HG02763 (cell line): ENCODE measurements around the gene FBLN2.
"Not testable (repeated sequence)": the region's sequence is repeated elsewhere in the genome, so short reads cannot be mapped to it uniquely, and the experiment has no call there.

Experiments used
- ATAC-seq: cut with Tn5 transposase; IDR thresholded peaks from one replicate; pipeline ENCODE4 v1.9.1; 2021; ENCODE audit warnings: mild to moderate bottlenecking, moderate library complexity; ENCODE audit not compliant: unreplicated experiment

Gene FBLN2

GRCh38 chr3:13513913-13514517, 34.9 kb upstream of the FBLN2 start:
- no peak for ATAC-seq

- no peak for ATAC-seq
These were observed 34.1 kb upstream of the FBLN2 start for GRCh38 chr3:13514639-13515435.

DNA sequence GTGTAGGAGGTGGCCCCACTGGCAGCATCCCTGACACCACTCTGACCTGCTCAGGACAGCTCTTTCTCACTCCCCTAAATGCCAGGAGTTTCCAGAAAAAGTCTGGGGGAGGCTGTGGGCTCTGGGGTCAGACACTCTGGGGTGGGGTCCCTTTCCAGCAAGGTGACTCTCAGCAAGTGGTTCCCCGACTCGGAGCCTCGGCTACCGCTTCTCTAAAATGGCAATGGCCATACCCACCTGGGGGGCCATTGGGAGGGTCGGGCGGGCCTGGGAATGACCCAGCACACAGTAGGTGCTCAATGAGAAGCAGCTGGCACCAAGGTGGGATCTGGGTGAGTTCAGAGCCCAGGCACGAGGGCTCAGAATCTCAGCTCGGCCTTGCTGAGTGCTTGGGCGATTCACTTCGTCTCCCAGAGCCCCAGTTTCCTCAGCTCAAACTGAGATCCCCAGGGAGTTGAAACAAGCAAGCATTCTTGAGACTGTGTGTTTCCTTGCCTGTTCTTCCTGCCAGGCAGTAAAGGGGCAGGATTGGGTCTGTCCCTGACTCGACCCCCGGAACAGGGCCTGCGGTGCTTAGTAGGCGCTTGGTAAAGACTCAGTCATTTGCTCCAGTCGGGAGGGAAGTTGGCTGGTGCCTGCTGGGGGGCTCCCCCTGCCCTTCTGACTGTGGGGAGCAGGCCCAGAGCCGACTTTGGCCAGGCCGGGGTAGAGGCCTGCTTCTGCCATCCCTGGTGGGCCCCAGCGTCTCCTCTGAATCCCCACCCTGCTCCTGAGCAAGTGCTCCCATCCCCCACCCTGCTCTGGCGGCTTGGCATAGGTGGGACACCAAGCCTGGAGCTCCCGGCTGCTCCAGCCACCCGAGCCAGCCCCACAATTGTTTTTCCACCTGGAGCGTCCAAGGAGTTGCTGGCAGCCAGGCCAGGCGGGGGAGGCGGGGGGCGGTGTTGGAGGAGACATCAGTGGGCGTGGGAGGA, 32.9 kb upstream of the FBLN2 start:
- ATAC-seq = no peak

DNA sequence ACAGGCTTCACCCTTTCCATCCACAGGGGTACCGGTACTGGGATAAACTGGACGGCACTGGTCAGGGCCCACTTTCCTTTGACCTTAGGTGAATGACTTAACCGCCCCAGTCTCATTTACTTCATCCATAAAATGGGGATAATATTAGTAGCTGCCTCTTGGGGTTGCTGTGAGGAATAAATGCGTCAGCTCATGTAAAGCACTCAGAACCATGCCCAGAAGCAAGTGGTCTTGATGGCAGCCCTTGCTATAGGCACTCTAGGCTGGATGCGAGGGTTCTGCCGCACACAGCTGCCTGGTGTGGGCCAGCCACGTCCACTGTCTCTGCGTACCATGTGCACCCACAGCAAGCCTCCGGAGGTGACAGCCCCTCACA, 32.2 kb upstream of the FBLN2 start:
- ATAC-seq = no peak

- ATAC-seq = no peak
These were observed 31.5 kb upstream of the FBLN2 start for GRCh38 chr3:13517253-13517977.

GRCh38 chr3:13518516-13518953, 30.4 kb upstream of the FBLN2 start:
- no peak for ATAC-seq

GRCh38 chr3:13519006-13519791, 29.7 kb upstream of the FBLN2 start:
- no peak for ATAC-seq

GRCh38 chr3:13520326-13520880, 28.5 kb upstream of the FBLN2 start:
- ATAC-seq = no peak

DNA sequence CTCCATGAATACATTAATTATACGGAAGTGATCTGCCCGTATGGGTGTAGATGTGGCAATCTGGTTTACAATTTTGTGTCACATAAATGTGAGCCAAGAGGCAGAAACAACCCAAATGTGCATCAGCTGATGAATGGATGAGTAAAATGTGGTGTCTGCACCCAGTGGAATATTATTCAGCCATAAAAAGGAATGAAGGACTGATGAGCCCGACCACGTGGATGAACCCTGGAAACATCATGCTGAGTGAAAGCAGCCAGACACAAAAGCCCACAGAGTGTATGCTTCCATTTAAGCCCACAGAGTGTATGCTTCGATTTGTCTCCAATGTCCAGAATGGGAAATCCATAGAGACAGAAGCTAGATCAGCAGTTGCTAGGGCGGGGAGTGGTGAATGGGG, 27.6 kb upstream of the FBLN2 start:
- no peak for ATAC-seq

DNA sequence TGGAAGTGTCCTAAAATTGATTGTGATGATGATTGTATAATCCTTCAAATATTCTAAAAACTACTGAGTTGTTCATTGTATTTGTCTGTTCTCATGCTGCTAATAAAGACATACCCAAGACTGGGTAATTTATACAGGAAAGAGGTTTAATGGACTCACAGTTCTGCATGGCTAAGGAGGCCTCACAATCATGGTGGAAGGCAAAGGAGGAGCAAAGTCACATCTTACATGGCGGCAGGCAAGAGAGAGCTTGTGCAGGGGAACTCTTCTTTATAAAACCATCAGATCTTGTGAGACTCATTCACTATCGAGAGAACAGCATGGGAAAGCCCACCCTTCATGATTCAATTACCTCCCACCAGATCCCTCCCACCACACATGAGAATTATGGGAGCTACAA, 27.2 kb upstream of the FBLN2 start:
- ATAC-seq = not testable (repeated sequence)

GRCh38 chr3:13522236-13522635, 26.7 kb upstream of the FBLN2 start:
- no peak for ATAC-seq

DNA sequence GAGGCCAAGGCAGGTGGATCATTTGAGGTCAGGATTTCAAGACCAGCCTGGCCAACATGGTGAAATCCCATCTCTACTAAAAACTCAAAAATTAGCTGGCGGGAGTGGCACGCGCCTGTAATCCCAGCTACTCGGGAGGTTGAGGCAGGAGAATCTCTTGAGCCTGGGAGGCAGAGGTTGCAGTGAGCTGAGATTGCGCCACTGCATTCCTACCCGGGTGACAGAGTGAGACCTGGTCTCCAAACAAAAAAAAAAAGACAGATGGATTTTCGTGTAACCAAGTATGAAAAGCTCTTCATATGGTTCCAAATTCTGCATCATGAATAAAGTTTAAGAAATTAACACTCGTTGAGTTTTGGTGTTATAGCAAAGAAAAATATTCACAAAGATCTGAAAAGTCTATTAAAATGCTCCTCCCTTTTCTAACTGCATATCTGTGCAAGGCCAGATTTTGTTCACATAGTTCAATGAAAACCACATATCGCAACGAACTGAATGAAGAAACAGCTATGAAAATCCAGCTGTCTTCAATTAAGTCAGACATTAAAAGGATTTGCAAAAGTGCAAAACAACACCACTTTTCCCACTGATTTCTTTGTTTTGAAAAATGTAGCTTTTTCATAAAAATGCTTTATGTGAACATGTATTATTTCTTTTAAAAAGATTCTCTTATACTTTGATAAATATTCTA, 23.8 kb upstream of the FBLN2 start:
- ATAC-seq = no peak

GRCh38 chr3:13525827-13526625, 22.9 kb upstream of the FBLN2 start:
- ATAC-seq = no peak

DNA sequence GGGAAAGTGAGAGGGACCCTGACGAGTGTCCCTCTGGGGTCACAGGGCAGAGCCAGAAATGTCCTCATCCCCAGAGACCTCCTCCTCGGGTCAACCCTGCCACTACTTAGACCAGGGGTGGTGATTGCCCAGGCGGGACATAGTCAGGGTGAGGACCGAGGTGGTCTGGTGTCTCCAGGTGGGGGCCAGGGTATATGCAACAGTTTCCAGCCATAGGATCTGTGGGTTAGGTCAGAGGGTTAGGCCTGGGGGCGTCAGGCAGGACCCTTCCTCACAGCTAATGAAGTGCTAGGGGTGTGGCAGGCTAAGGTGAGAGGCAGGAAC, 22.3 kb upstream of the FBLN2 start:
- no peak for ATAC-seq

DNA sequence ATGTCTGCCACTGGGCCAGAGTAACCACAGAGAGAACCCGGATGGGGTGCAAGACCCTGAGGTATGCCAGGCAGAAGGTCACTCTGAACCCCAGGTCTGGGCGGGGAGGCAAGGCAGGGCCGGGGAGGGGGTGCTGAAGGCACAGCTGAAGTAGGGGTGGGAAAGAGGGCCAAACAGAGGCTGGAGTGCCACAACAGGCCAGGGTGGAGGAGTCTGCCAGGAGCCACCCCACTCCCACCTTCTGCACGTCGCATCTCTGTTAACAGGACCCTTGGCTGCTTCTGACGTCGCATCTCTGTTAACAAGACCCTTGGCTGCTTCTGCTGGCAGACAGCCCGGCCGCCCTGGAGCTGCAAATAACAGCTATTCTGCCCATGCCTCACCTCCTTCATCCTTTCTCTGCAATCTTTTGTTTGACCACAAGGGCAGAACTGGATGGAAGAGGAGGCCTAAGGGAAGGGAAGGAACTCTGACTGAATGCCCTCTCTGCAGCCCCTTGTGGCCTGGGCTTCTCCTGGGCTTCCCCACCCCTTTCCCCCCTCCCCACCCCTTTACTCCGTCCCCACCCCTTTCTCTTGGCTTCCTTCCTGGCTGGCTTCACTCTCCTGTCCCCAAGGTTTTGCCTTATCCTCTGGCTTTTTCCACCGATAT, 20.6 kb upstream of the FBLN2 start:
- no peak for ATAC-seq

DNA sequence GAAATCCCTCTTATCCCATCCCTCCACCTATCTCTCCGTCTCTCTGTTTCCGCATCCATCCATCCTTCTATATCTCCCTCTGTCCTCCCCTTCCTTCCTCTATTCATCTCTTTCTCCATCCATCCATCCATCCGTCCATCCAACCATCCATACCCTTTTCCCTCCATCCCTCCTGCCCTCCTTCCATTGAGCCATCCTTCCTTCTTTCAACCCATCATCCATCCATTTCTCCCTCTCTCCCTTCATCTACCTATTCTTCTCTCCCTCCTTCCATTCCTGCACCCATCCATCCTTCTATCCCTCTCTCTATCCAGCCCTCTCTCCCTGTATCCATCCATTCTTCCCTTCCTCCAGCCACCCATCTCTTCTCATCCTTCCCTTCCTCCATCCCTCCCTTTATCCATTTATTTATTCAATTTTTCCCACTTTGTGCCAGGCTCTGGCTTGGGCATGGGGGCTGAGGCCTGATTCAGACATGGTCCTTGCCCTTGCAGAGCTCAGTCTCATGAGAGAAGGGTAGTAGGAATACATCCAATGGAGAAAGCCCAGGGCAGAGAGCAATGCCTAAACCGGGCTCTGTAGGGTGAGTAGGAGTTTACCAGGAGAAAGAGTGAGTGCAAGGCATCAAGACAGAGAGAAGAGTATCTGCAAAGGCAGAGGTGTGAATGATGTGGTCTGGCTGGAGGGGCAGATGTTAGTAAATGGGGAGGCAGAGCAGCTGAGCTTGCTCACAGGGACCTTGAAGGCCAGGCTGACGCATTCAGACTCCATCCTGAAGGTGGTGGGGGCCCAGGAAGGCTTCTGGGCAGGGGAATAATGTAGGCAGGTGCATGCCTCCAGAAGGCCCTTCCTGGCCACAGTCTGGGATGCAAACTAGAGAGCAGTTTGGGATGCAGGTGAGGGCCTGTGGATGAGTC, 19.5 kb upstream of the FBLN2 start:
- ATAC-seq = no peak
